HG03378 (cell line): ENCODE measurements around the gene MBD5.
A peak's percentile ranks its signal among the peaks of the same experiment; 100 is the strongest.

Experiments
- ATAC-seq: cut with Tn5 transposase; IDR thresholded peaks from one replicate; pipeline ENCODE4 v1.9.1; 2021; ENCODE audit warnings: mild to moderate bottlenecking, moderate library complexity; ENCODE audit not compliant: unreplicated experiment

MBD5 gene

GRCh38 chr2:148022882-148023281 lies 2.0 kb downstream of the MBD5 start:
- no peak for ATAC-seq

- ATAC-seq = peak; percentile 46
Measured at GRCh38 chr2:148023861-148024260, 3.0 kb downstream of the MBD5 start.

GRCh38 chr2:148026573-148026972 lies 5.7 kb downstream of the MBD5 start:
- ATAC-seq = no peak

- no peak for ATAC-seq
Measured at GRCh38 chr2:148027822-148028221, 6.9 kb downstream of the MBD5 start.

GRCh38 chr2:148028781-148029180 lies 7.9 kb downstream of the MBD5 start:
- ATAC-seq = no peak

- no peak for ATAC-seq
Measured at GRCh38 chr2:148031152-148031551, 10.3 kb downstream of the MBD5 start.

- ATAC-seq = no peak
Measured at GRCh38 chr2:148032215-148032614, 11.3 kb downstream of the MBD5 start.

GRCh38 chr2:148039783-148040182 lies 18.9 kb downstream of the MBD5 start:
- no peak for ATAC-seq

- ATAC-seq = peak; percentile 92
Measured at GRCh38 chr2:148042219-148042618, 21.3 kb downstream of the MBD5 start.

GRCh38 chr2:148044322-148044721 lies 23.4 kb downstream of the MBD5 start:
- ATAC-seq = no peak

GRCh38 chr2:148046802-148047201 lies 25.9 kb downstream of the MBD5 start:
- ATAC-seq = no peak

GRCh38 chr2:148048475-148049221 lies 27.8 kb downstream of the MBD5 start:
- ATAC-seq = peak; percentile 69

- ATAC-seq = peak; percentile 0
Measured at GRCh38 chr2:148049284-148049683, 28.4 kb downstream of the MBD5 start.

GRCh38 chr2:148052687-148053086 lies 31.8 kb downstream of the MBD5 start:
- ATAC-seq = no peak

GRCh38 chr2:148058641-148059040 lies 37.8 kb downstream of the MBD5 start:
- no peak for ATAC-seq

- ATAC-seq = no peak
Measured at GRCh38 chr2:148063633-148064032, 42.7 kb downstream of the MBD5 start.

GRCh38 chr2:148065936-148066335 lies 45.0 kb downstream of the MBD5 start:
- ATAC-seq = no peak

- no peak for ATAC-seq
Measured at GRCh38 chr2:148067801-148068200, 46.9 kb downstream of the MBD5 start.

GRCh38 chr2:148071351-148071750 lies 50.5 kb downstream of the MBD5 start:
- ATAC-seq = no peak

GRCh38 chr2:148096012-148096411 lies 75.1 kb downstream of the MBD5 start:
- no peak for ATAC-seq

GRCh38 chr2:148102641-148103040 lies 81.8 kb downstream of the MBD5 start:
- no peak for ATAC-seq

GRCh38 chr2:148103946-148104345 lies 83.1 kb downstream of the MBD5 start:
- ATAC-seq = no peak

- ATAC-seq = no peak
Measured at GRCh38 chr2:148106331-148106730, 85.4 kb downstream of the MBD5 start.
